Measurements from ENCODE around the gene NRIP1. TPM values are rescaled to one million over a fixed set of nuclear protein-coding genes. Genes with fewer than 3 reads are reported as not detected.

NRIP1 gene
- total and polyA plus RNA-seq, 10 of the 15 experiments (the other 5 are each of a cell fraction or from before 2014, with no cell fraction given), result 2.9 to 26.1 (median 9.3) TPM

DNA sequence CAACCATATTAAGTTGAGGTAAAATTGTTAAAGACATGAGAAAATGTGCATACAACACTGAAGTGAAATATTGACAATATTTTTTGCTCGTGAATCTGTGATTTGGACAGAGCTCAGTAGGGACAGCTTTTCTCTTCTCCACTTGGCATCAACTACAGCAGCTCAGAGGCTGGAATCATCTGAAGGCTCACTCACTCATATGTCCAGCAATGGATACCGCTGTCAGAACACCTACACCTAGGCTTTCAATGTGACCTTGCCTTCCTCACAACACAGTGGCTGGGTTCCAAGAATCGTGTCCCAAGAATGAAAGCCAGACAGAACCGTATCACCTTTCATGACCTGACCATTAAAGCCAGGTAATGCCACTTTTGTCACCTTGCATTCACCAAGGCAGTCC, 115.2 kb downstream of the NRIP1 start:
- no TSS peak for BruUV-seq (replicated peaks)
- no peak overlapping the region for H2AFZ ChIP-seq (ENCODE audit: control insufficient read depth, low read depth, low read length)
- WGBS (ENCODE audit: insufficient coverage, insufficient replicate concordance, low lambda C conversion rate, missing lambda C conversion rate), result 9% methylated on average over 4 of the region's 4 CpGs
- H3K4me1 ChIP-seq (ENCODE audit: control insufficient read depth, insufficient read depth, low read length), result no peaks in the 10 kb centered on the region
- H3K36me3 ChIP-seq (ENCODE audit: control insufficient read depth in 2 of 2, insufficient read depth in 2 of 2, low read length in 1 of 2), result no peaks in the 10 kb centered on the region
- H3K9ac ChIP-seq (ENCODE audit: control insufficient read depth, insufficient read depth, low read length), result no peak overlapping the region
- H3K79me2 ChIP-seq (ENCODE audit: control insufficient read depth, insufficient read depth, low read length), result no peaks in the 10 kb centered on the region
- no peak overlapping the region for H3K4me3 ChIP-seq
- in situ Hi-C loops (cut with MboI) (no loop called here), intact Hi-C loops (cut with micrococcal nuclease; ENCODE audit: unreplicated experiment) (no loop called here)
- SMC1A ChIA-PET (ENCODE audit: uncharacterized antibody, unreplicated experiment), result no interaction called here
- H3K27me3 ChIP-seq (replicated peaks in 1 of 2; ENCODE audit: control insufficient read depth in 2 of 2, insufficient read depth in 2 of 2, low read length in 1 of 2), result no peaks in the 10 kb centered on the region
- CTCF ChIA-PET, result no interaction called here
- no peak for DNase-seq (ENCODE audit: low read depth, low spot score)
- H3K4me2 ChIP-seq (ENCODE audit: control insufficient read depth, insufficient read depth), result no peak overlapping the region
- no peak overlapping the region for H3K27ac ChIP-seq (ENCODE audit: control insufficient read depth, insufficient read depth)
- RAD21 ChIA-PET (ENCODE audit: unreplicated experiment), result no interaction called here
- FAIRE-seq, result no peak
- H3K9me3 ChIP-seq (replicated peaks; ENCODE audit: control insufficient read depth, insufficient read depth, low read length), result no peaks in the 10 kb centered on the region
- H4K20me1 ChIP-seq (ENCODE audit: control insufficient read depth, insufficient read depth), result no peaks in the 10 kb centered on the region
- POLR2A ChIA-PET, result no interaction called here
- no peak for ATAC-seq
- TF ChIP-seq CREM (IDR thresholded peaks at IDR 0.05; ENCODE audit: low read depth), result no peak
- no peak for TF ChIP-seq PML (IDR thresholded peaks at IDR 0.05; ENCODE audit: low read length)
- no peak for TF ChIP-seq BCLAF1 (IDR thresholded peaks at IDR 0.05)
- TF ChIP-seq NBN (IDR thresholded peaks at IDR 0.05), result no peak
- TF ChIP-seq SMAD5 (IDR thresholded peaks at IDR 0.05; ENCODE audit: low read depth), result no peak
- no peak for TF ChIP-seq BRCA1 (IDR thresholded peaks at IDR 0.05; ENCODE audit: low read depth, low read length)
- TF ChIP-seq JUNB (IDR thresholded peaks at IDR 0.05), result no peak
- TF ChIP-seq POU2F2 (IDR thresholded peaks at IDR 0.05; ENCODE audit: borderline replicate concordance, low read depth, low read length), result no peak
- no peak for TF ChIP-seq EGR1 (IDR thresholded peaks at IDR 0.05; ENCODE audit: borderline replicate concordance in 1 of 2, low read depth in 2 of 2, low read length in 2 of 2)
- no peak for TF ChIP-seq EP300 (IDR thresholded peaks at IDR 0.05; ENCODE audit: borderline replicate concordance in 1 of 2, control insufficient read depth in 1 of 2, low read depth in 2 of 2, low read length in 2 of 2)
- TF ChIP-seq IRF4 (IDR thresholded peaks at IDR 0.05; ENCODE audit: low read depth, low read length), result no peak
- TF ChIP-seq, protein P1, sequence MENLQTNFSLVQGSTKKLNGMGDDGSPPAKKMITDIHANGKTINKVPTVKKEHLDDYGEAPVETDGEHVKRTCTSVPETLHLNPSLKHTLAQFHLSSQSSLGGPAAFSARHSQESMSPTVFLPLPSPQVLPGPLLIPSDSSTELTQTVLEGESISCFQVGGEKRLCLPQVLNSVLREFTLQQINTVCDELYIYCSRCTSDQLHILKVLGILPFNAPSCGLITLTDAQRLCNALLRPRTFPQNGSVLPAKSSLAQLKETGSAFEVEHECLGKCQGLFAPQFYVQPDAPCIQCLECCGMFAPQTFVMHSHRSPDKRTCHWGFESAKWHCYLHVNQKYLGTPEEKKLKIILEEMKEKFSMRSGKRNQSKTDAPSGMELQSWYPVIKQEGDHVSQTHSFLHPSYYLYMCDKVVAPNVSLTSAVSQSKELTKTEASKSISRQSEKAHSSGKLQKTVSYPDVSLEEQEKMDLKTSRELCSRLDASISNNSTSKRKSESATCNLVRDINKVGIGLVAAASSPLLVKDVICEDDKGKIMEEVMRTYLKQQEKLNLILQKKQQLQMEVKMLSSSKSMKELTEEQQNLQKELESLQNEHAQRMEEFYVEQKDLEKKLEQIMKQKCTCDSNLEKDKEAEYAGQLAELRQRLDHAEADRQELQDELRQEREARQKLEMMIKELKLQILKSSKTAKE (IDR thresholded peaks at IDR 0.05; ENCODE audit: low read depth, poor library complexity, severe bottlenecking), result no peak
- no peak for TF ChIP-seq E4F1 (IDR thresholded peaks at IDR 0.05; ENCODE audit: borderline replicate concordance, partially characterized antibody)
- TF ChIP-seq JUND (IDR thresholded peaks at IDR 0.05; ENCODE audit: low read depth, low read length), result no peak
- no peak for TF ChIP-seq NFIC (IDR thresholded peaks at IDR 0.05; ENCODE audit: low read depth, low read length)
- TF ChIP-seq TBL1XR1 (IDR thresholded peaks at IDR 0.05; ENCODE audit: low read depth, low read length), result no peak
- no peak for TF ChIP-seq ATF3 (IDR thresholded peaks at IDR 0.05; ENCODE audit: borderline replicate concordance, extremely low read depth, low read depth, low read length)
- no peak for TF ChIP-seq SREBF2 (IDR thresholded peaks at IDR 0.05; ENCODE audit: low read length)
- no peak for TF ChIP-seq SREBF1 (IDR thresholded peaks at IDR 0.05; ENCODE audit: low read length)

All from GM12878 (cell line).